Ectodermal cell (in vitro differentiated cells): Measurements from ENCODE around the gene CAPN2.

Source experiments
- H3K27ac ChIP-seq: 2 replicates; pipeline ENCODE4 v1.7.0; 2013; ENCODE audit warnings: mild to moderate bottlenecking, low read depth, low read length; ENCODE audit not compliant: insufficient read depth, poor library complexity, severe bottlenecking
- H3K27me3 ChIP-seq: 2 replicates; pipeline ENCODE4 v1.7.0; 2013; ENCODE audit warnings: mild to moderate bottlenecking, low read length; ENCODE audit not compliant: insufficient read depth, control insufficient read depth, poor library complexity, severe bottlenecking
- H3K36me3 ChIP-seq: one replicate; pipeline ENCODE4 v1.7.0; 2013; ENCODE audit warnings: low read length; ENCODE audit not compliant: control insufficient read depth, insufficient read depth
- H3K4me1 ChIP-seq: one replicate; pipeline ENCODE4 v1.7.0; 2013; ENCODE audit warnings: low read length; ENCODE audit not compliant: control insufficient read depth, insufficient read depth
- H3K4me3 ChIP-seq: 2 replicates; pipeline ENCODE4 v1.7.0; 2013; ENCODE audit warnings: low read depth, low read length, control low read depth; ENCODE audit not compliant: insufficient read depth
- H3K9me3 ChIP-seq: 2 replicates; pipeline ENCODE4 v1.7.0; 2013; ENCODE audit warnings: mild to moderate bottlenecking, low read length, moderate library complexity; ENCODE audit not compliant: control insufficient read depth
- WGBS, 2 experiments: methylation state at CpG; one replicate each; pipeline ENCODE4 v1.1.7; 2013; ENCODE audit warnings: missing lambda C conversion rate in 2 of 2; 5-methylcytosine and 5-hydroxymethylcytosine counted together

The CAPN2 gene

DNA sequence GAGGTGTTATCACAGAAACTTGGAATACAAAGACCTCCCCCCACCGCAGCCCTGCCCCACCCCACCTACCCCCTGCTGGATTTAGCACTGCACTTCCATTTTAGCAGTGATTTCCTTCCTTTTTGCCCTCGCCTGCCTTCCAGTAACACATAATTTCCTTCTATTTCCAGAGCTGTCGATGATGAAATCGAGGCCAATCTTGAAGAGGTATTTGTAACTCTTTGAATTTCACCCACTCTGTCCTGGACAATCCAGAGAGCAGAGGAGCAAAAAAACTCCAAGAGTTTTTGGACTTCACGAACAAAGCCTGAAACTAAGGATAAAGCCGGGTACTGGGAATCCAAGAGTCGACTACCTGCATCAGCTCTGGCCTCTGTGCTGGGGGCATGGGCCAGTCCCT lies 49.1 kb downstream of the CAPN2 start:
- Histone ChIP-seq H3K4me3 (no peak overlapping the region), H3K27me3 (no peaks in the 10 kb centered on the region), H3K9me3 (no peaks in the 10 kb centered on the region), H3K36me3 (peaks cover 12% of the 10 kb centered on the region), H3K27ac (no peak overlapping the region), H3K4me1 (peaks cover 11% of the 10 kb centered on the region)
- 92 to 93% methylated on average over 7 of the region's 7 CpGs for WGBS, 2 experiments

- Histone ChIP-seq H3K9me3 (no peaks in the 10 kb centered on the region), H3K27me3 (no peaks in the 10 kb centered on the region), H3K27ac (no peak overlapping the region), H3K36me3 (peaks cover 12% of the 10 kb centered on the region), H3K4me3 (no peak overlapping the region), H3K4me1 (peaks cover 11% of the 10 kb centered on the region)
- WGBS, 2 experiments: 94 to 96% methylated on average over 5 of the region's 5 CpGs
Observed at GRCh38 chr1:223763251-223763650, 50.9 kb downstream of the CAPN2 start.

- H3K27ac ChIP-seq: no peak overlapping the region
- 95 to 97% methylated on average over 4 to 5 of the region's 5 CpGs for WGBS, 2 experiments
- H3K4me3 ChIP-seq: no peak overlapping the region
- H3K27me3 ChIP-seq: no peaks in the 10 kb centered on the region
- peaks cover 11% of the 10 kb centered on the region for H3K4me1 ChIP-seq
- no peaks in the 10 kb centered on the region for H3K9me3 ChIP-seq
- peaks cover 12% of the 10 kb centered on the region for H3K36me3 ChIP-seq
Observed at GRCh38 chr1:223763881-223764280, 51.5 kb downstream of the CAPN2 start.

DNA sequence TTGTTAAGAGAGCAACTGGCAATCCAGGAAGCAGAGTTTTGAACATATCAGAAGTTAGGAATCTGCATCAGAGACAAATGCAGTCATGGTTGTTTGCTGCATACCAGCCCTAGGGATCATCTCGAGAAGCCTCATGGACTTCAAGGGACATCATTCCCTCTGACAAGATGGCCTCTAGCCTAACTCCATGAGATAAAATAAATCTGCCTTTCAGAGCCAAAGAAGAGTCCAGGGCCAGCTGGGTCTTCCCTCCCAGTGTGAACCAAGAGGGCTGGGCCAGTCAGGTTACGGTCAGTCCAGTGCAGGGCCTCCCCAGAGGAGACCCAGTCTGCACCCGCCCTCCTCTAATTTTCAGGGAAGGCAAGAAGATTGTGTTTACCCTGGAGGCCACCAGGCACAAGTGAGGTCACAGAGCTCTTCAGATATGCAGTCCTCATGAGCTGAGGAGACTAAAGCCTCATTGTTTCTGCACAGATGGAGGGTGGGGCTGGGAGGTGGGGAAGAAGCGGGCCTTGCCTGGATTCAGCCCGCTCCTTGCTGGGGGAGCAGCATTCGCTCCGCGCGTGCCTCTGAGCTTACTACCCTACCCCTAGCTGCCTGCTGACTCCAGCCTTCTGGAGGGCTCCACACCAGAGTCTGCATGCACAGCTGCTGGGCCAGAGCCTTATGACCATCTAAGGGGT lies 52.8 kb downstream of the CAPN2 start:
- Histone ChIP-seq H3K4me3 (no peak overlapping the region), H3K36me3 (peaks cover 25% of the 10 kb centered on the region), H3K9me3 (no peaks in the 10 kb centered on the region), H3K4me1 (peaks cover 11% of the 10 kb centered on the region), H3K27me3 (no peaks in the 10 kb centered on the region), H3K27ac (peak overlapping the region; percentile 64)
- WGBS, 2 experiments: 62 to 71% methylated on average over 9 of the region's 9 CpGs

DNA sequence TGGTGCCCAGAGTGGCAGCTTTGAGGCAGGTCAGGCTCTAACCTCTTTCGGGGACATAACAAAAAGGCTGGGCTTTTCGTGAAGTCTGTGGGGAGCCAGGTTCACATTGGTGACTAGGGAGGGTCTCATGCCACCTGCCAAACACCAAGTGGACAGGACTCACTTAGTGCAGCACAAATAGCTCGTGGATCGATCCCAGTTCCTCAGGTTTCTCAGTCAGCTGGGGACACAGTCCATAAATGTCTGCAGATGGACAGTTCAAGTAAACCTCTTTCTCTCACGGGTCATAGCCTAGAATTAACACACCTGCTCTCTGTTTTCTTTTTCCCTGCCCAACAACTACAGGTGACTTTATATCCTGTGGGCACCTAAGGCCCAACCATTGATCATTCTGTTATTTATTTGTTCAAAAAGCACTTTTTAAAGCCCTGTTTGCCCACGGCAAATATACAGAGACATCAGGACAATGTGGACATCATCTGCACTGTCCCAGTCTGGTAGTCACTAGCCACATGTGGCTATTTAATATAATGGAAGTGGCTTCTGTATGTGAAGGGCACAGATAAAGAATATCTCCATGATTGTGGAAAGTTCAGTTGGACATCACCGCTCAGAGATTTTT lies 53.5 kb downstream of the CAPN2 start:
- H3K36me3 ChIP-seq: peaks cover 31% of the 10 kb centered on the region

DNA sequence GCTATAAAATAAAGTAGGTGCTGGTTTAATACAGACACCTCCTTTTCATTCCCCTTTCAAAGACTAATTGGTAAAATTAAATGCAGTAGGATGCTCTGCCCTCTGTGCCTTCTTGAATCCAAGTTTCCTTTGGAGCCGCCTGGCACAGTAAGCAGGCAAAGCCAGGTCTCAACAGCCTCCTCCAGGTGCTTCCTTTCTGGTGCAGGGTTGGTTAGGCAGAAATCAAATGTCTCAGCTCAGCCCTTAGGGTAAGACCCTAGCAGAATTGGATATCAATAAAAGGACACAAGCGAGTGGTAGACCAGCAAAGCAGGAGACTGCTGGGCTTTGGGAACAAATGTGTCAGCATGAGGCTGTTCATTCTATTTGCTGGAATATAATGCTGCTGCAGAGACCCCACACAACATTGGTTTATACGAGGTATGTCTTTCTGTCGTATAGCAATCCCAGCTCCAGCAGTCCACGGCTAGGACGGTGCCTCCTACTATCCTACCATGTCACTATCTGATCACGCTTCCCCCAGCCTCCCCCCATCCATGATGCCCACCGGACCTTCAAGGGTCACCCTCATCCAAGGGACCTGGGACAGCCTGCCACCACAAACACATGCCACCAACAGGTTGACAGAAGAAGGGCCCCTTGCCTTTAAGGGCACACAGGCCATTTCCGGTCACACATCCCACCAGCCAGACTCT lies 58.4 kb downstream of the CAPN2 start:
- H3K4me3 ChIP-seq: no peak overlapping the region
- H3K27me3 ChIP-seq: no peaks in the 10 kb centered on the region
- no peak overlapping the region for H3K27ac ChIP-seq
- peaks cover 31% of the 10 kb centered on the region for H3K36me3 ChIP-seq
- H3K4me1 ChIP-seq: peaks cover 8% of the 10 kb centered on the region
- WGBS, 2 experiments: 93 to 96% methylated on average over 9 of the region's 9 CpGs
- no peaks in the 10 kb centered on the region for H3K9me3 ChIP-seq

More for the DNA sequence above, 53.5 kb downstream of the CAPN2 start:
- no peak overlapping the region for H3K4me3 ChIP-seq
- no peaks in the 10 kb centered on the region for H3K9me3 ChIP-seq
- peaks cover 11% of the 10 kb centered on the region for H3K4me1 ChIP-seq
- no peaks in the 10 kb centered on the region for H3K27me3 ChIP-seq
- H3K27ac ChIP-seq: peak overlapping the region; percentile 64
- 87 to 89% methylated on average over 7 of the region's 7 CpGs for WGBS, 2 experiments

- 94 to 97% methylated on average over 2 of the region's 2 CpGs for WGBS, 2 experiments
Observed at GRCh38 chr1:223771469-223771813, 59.1 kb downstream of the CAPN2 start.

GRCh38 chr1:223771814-223772770 lies 59.8 kb downstream of the CAPN2 start:
- Histone ChIP-seq H3K4me3 (no peak overlapping the region), H3K9me3 (no peaks in the 10 kb centered on the region), H3K4me1 (peaks cover 8% of the 10 kb centered on the region), H3K36me3 (peaks cover 31% of the 10 kb centered on the region), H3K27me3 (no peaks in the 10 kb centered on the region), H3K27ac (peak overlapping the region; percentile 73)
- WGBS, 2 experiments: 68% methylated on average over 16 of the region's 16 CpGs

More at GRCh38 chr1:223771469-223771813, 59.1 kb downstream of the CAPN2 start:
- Histone ChIP-seq H3K9me3 (no peaks in the 10 kb centered on the region), H3K4me3 (no peak overlapping the region), H3K27ac (no peak overlapping the region), H3K36me3 (peaks cover 31% of the 10 kb centered on the region), H3K4me1 (peaks cover 8% of the 10 kb centered on the region), H3K27me3 (no peaks in the 10 kb centered on the region)

GRCh38 chr1:223772771-223773160 lies 60.4 kb downstream of the CAPN2 start:
- H3K4me3 ChIP-seq: no peak overlapping the region
- H3K27ac ChIP-seq: no peak overlapping the region
- WGBS, 2 experiments: 91 to 93% methylated on average over 5 of the region's 5 CpGs
- H3K4me1 ChIP-seq: peaks cover 8% of the 10 kb centered on the region
- H3K9me3 ChIP-seq: no peaks in the 10 kb centered on the region
- H3K36me3 ChIP-seq: peaks cover 34% of the 10 kb centered on the region
- H3K27me3 ChIP-seq: no peaks in the 10 kb centered on the region
